ENCODE measurements around the gene MIGA1.

GRCh38 chr1:77756052-77756754 lies 23.2 kb upstream of the MIGA1 start:
- TF ChIP-seq, protein P1, sequence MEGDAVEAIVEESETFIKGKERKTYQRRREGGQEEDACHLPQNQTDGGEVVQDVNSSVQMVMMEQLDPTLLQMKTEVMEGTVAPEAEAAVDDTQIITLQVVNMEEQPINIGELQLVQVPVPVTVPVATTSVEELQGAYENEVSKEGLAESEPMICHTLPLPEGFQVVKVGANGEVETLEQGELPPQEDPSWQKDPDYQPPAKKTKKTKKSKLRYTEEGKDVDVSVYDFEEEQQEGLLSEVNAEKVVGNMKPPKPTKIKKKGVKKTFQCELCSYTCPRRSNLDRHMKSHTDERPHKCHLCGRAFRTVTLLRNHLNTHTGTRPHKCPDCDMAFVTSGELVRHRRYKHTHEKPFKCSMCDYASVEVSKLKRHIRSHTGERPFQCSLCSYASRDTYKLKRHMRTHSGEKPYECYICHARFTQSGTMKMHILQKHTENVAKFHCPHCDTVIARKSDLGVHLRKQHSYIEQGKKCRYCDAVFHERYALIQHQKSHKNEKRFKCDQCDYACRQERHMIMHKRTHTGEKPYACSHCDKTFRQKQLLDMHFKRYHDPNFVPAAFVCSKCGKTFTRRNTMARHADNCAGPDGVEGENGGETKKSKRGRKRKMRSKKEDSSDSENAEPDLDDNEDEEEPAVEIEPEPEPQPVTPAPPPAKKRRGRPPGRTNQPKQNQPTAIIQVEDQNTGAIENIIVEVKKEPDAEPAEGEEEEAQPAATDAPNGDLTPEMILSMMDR (IDR thresholded peaks at IDR 0.05) = no peak
- TF ChIP-seq EP300 (IDR thresholded peaks at IDR 0.05) (no peak), POLR2AphosphoS5 (IDR thresholded peaks at IDR 0.05) (no peak)
